SK-N-SH (cell line): Measurements from ENCODE around the gene PITPNB.

ENCODE experiments used
- CHD2 ChIP-seq: fragments of 150-350 bp; IDR thresholded peaks from 2 replicates; pipeline ENCODE4 v1.6.1; 2018; ENCODE audit warnings: low read length; ENCODE audit not compliant: partially characterized antibody
- MAX ChIP-seq: IDR thresholded peaks from 2 replicates; pipeline ENCODE4 v1.4.0; 2012; ENCODE audit warnings: low read depth
- MXI1 ChIP-seq: IDR thresholded peaks from 2 replicates; pipeline ENCODE4 v1.6.1; 2012; ENCODE audit warnings: mild to moderate bottlenecking, low read depth, low read length, improper control_type of control experiment
- POLR2AphosphoS5 ChIP-seq: IDR thresholded peaks from 2 replicates; pipeline ENCODE4 v1.6.1; 2012; ENCODE audit warnings: low read depth, low read length
- RFX5 ChIP-seq: IDR thresholded peaks from 2 replicates; pipeline ENCODE4 v1.6.1; 2012; ENCODE audit warnings: mild to moderate bottlenecking, improper control_type of control experiment, low read length
- SMC3 ChIP-seq: IDR thresholded peaks from 2 replicates; pipeline ENCODE4 v1.6.1; 2012; ENCODE audit warnings: low read depth, low read length, improper control_type of control experiment
- TF ChIP-seq, protein P1 (sequence below): fragments of 200-600 bp; sonication (generic); IDR thresholded peaks from 2 replicates; pipeline ENCODE4 v1.6.1; 2017; ENCODE audit warnings: antibody characterized with exemption, mild to moderate bottlenecking, moderate library complexity
- TF ChIP-seq, protein P2 (sequence below): fragments of 150-350 bp; IDR thresholded peaks from 2 replicates; pipeline ENCODE4 v1.6.1; 2016; ENCODE audit warnings: mild to moderate bottlenecking, low read depth, low read length
- TF ChIP-seq, protein P3 (sequence below): fragments of 150-350 bp; IDR thresholded peaks from 2 replicates; pipeline ENCODE4 v1.6.1; 2017; ENCODE audit warnings: antibody characterized with exemption, low read length, low read depth, borderline replicate concordance
- TF ChIP-seq, protein P4 (sequence below): IDR thresholded peaks from 2 replicates; pipeline ENCODE4 v1.6.1; 2012; ENCODE audit warnings: mild to moderate bottlenecking, low read depth, low read length, moderate library complexity

GRCh38 chr22:27900153-27900552 lies 18.9 kb downstream of the PITPNB start:
- TF ChIP-seq SMC3: no peak
- TF ChIP-seq CHD2: no peak
- TF ChIP-seq, protein P1, sequence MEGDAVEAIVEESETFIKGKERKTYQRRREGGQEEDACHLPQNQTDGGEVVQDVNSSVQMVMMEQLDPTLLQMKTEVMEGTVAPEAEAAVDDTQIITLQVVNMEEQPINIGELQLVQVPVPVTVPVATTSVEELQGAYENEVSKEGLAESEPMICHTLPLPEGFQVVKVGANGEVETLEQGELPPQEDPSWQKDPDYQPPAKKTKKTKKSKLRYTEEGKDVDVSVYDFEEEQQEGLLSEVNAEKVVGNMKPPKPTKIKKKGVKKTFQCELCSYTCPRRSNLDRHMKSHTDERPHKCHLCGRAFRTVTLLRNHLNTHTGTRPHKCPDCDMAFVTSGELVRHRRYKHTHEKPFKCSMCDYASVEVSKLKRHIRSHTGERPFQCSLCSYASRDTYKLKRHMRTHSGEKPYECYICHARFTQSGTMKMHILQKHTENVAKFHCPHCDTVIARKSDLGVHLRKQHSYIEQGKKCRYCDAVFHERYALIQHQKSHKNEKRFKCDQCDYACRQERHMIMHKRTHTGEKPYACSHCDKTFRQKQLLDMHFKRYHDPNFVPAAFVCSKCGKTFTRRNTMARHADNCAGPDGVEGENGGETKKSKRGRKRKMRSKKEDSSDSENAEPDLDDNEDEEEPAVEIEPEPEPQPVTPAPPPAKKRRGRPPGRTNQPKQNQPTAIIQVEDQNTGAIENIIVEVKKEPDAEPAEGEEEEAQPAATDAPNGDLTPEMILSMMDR: no peak
- TF ChIP-seq, protein P2, sequence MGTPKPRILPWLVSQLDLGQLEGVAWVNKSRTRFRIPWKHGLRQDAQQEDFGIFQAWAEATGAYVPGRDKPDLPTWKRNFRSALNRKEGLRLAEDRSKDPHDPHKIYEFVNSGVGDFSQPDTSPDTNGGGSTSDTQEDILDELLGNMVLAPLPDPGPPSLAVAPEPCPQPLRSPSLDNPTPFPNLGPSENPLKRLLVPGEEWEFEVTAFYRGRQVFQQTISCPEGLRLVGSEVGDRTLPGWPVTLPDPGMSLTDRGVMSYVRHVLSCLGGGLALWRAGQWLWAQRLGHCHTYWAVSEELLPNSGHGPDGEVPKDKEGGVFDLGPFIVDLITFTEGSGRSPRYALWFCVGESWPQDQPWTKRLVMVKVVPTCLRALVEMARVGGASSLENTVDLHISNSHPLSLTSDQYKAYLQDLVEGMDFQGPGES: no peak
- no peak for TF ChIP-seq POLR2AphosphoS5
- TF ChIP-seq, protein P3, sequence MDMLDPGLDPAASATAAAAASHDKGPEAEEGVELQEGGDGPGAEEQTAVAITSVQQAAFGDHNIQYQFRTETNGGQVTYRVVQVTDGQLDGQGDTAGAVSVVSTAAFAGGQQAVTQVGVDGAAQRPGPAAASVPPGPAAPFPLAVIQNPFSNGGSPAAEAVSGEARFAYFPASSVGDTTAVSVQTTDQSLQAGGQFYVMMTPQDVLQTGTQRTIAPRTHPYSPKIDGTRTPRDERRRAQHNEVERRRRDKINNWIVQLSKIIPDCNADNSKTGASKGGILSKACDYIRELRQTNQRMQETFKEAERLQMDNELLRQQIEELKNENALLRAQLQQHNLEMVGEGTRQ: no peak
- no peak for TF ChIP-seq RFX5
- TF ChIP-seq, protein P4, sequence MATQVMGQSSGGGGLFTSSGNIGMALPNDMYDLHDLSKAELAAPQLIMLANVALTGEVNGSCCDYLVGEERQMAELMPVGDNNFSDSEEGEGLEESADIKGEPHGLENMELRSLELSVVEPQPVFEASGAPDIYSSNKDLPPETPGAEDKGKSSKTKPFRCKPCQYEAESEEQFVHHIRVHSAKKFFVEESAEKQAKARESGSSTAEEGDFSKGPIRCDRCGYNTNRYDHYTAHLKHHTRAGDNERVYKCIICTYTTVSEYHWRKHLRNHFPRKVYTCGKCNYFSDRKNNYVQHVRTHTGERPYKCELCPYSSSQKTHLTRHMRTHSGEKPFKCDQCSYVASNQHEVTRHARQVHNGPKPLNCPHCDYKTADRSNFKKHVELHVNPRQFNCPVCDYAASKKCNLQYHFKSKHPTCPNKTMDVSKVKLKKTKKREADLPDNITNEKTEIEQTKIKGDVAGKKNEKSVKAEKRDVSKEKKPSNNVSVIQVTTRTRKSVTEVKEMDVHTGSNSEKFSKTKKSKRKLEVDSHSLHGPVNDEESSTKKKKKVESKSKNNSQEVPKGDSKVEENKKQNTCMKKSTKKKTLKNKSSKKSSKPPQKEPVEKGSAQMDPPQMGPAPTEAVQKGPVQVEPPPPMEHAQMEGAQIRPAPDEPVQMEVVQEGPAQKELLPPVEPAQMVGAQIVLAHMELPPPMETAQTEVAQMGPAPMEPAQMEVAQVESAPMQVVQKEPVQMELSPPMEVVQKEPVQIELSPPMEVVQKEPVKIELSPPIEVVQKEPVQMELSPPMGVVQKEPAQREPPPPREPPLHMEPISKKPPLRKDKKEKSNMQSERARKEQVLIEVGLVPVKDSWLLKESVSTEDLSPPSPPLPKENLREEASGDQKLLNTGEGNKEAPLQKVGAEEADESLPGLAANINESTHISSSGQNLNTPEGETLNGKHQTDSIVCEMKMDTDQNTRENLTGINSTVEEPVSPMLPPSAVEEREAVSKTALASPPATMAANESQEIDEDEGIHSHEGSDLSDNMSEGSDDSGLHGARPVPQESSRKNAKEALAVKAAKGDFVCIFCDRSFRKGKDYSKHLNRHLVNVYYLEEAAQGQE: no peak
- TF ChIP-seq MXI1: no peak
- TF ChIP-seq MAX: no peak
